GM12865 (cell line): ENCODE data around the gene KRTAP4-5.
"Not testable (repeated sequence)": the region's sequence is repeated elsewhere in the genome, so short reads cannot be mapped to it uniquely, and the experiment has no call there.

ENCODE experiments used
- DNase-seq: peaks from one replicate; pipeline ENCODE4 v3.0.0; 2010; ENCODE audit warnings: low read depth
- H3K4me3 ChIP-seq: 2 replicates; pipeline ENCODE4 v1.5.1; 2011; ENCODE audit warnings: mild to moderate bottlenecking, low read depth, low read length, control low read depth
- TF ChIP-seq, protein P1 (sequence below): IDR thresholded peaks from 2 replicates; pipeline ENCODE4 v1.5.1; 2011; ENCODE audit warnings: low read length, control low read depth, low read depth, inconsistent platforms; ENCODE audit not compliant: insufficient read depth; ENCODE audit errors: missing control alignments

KRTAP4-5 gene

DNA sequence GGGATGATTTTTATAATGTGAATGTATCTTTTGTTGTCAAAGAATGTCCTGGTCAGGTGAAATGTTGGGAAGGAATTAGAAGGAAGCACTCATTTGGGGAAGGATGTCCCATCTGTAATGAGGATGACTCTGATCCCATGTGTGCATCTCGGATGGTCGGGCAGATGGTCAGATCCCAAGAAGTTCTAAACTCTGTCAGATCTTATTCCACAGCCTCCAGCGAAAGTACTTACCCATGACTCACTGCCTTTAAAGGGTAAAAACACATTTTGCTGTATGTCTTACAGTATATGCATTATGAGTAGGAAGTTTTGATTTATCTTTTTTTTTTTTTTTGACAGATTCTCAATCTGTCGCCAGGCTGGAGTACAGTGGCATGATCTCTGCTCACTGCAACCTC is 30.9 kb downstream of the KRTAP4-5 start:
- DNase-seq: no peak
- TF ChIP-seq, protein P1, sequence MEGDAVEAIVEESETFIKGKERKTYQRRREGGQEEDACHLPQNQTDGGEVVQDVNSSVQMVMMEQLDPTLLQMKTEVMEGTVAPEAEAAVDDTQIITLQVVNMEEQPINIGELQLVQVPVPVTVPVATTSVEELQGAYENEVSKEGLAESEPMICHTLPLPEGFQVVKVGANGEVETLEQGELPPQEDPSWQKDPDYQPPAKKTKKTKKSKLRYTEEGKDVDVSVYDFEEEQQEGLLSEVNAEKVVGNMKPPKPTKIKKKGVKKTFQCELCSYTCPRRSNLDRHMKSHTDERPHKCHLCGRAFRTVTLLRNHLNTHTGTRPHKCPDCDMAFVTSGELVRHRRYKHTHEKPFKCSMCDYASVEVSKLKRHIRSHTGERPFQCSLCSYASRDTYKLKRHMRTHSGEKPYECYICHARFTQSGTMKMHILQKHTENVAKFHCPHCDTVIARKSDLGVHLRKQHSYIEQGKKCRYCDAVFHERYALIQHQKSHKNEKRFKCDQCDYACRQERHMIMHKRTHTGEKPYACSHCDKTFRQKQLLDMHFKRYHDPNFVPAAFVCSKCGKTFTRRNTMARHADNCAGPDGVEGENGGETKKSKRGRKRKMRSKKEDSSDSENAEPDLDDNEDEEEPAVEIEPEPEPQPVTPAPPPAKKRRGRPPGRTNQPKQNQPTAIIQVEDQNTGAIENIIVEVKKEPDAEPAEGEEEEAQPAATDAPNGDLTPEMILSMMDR: no peak
- no peak overlapping the region for H3K4me3 ChIP-seq

DNA sequence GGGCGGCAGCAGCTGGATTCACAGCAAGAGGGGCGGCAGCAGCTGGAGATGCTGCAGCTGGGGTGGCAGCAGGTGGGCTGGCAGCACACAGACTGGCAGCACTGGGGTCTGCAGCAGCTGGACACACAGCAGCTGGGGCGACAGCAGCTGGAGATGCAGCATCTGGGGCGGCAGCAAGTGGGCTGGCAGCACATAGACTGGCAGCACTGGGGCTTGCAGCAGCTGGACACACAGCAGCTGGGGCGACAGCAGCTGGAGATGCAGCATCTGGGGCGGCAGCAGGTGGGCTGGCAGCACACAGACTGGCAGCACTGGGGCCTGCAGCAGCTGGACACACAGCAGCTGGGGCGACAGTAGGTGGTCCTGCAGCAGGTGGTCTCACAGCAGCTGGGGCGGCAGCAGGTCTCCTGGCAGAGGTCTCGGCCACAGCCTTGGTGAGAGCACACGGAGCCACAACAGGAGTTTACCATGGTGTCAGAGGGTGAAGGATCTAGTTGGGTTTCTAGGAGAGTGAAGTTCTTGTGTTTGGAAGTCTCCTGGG is 31.7 kb downstream of the KRTAP4-5 start, which contains the start of gene KRTAP4-11:
Gene KRTAP4-11, minus strand, starts transcription at position 528 of the 541 bp plus-strand sequence. Its CDS starts 58 bp downstream, at position 470.
- not testable (repeated sequence) for DNase-seq, H3K4me3 ChIP-seq

GRCh38 chr17:41116297-41116696 is 33.3 kb downstream of the KRTAP4-5 start:
- no peak for DNase-seq
- no peak overlapping the region for H3K4me3 ChIP-seq
- TF ChIP-seq, protein P1: no peak

DNA sequence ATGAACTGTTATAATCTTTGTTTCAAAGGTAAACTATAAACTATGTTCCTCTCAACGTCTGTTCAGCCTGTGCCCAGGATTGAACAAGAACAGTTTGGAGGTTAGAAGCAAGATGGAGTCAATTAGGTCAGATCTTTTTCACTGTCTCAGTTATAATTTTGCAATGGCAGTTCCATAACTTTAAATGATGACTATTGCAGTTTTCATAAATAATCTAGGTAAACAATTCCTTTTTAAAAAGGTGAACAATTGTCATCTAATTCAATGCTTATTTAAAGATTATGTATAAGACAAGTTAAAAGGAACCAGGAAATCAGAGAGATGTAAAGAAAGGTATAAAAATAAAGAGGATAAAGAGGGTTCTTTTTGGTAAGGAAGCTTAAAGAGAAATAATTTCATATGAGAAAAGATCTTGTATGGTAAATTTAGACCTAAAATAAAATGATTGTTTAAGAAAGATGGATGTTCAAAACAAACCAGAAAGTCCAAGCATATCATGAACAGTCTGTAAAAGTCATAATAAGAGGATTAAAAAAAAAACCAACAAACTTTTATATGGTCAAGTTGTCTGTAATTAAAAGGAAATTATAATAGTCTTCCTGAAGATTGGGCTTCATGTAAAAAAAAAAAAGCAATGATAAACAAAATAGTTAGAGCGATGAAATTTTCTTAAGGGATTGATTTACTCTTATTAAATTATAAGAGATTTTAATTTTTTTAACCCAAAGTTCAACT is 38.3 kb downstream of the KRTAP4-5 start:
- no peak for DNase-seq
- TF ChIP-seq, protein P1: no peak
- H3K4me3 ChIP-seq: no peak overlapping the region

DNA sequence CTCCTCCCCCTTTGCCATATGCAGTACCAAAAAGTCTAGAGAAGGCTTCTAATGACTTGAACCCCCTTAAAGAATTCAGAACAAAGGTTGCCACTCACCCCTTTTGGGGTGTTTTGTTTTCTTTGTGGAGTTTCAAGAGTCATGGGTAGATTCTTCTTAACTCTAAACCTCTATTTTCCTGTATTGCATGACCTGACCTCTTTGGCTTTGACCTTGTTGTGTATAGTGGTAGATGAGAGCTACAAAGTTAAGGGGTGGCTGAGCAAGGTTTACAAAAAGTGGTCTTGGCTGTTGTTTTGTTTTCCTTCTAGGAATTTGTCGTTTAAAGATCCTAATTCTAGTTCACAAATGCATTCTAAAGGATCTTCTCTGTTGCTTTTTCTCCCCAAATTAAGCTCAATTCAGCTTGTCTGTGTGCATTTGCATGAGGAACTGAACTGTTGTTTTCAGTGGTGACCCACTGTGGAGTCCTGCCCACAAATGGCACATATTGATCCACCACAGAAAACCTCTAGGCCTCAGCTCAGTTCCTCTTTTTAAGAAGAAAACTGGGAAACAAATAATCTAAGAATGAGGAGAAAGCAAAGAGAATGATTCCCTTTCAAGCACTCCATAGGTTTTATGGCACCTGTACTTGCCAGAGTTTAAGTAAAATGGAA is 40.8 kb downstream of the KRTAP4-5 start:
- H3K4me3 ChIP-seq: not testable (repeated sequence)

DNA sequence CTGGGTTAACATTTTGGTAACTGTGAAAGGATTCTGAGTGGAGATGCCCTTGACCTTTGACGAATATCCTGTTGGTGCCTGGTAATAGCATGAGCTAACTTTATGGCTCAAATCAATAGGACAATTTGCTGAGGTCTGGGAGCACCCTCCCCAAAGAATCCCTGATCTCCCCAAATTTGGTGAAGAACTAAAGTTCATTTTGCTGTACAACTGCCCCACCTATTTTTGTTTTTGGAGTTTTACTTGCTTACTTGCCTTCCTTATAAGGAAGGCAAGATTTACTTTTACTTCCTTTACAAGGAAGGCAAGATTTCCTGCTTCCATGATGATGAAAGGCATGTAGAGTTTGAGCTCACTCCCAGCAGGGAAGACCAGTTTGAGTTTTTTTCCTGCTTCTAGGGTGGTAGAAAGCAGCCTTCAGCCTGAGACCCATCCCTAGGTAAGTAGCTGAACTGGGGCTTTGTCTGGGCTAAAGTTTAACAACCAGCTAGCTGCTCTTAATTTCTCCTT is 41.6 kb downstream of the KRTAP4-5 start:
- DNase-seq: no peak
- TF ChIP-seq, protein P1: no peak
- no peak overlapping the region for H3K4me3 ChIP-seq

More for the DNA sequence above, 40.8 kb downstream of the KRTAP4-5 start:
- DNase-seq: not testable (repeated sequence)

- DNase-seq, H3K4me3 ChIP-seq: not testable (repeated sequence)
Measured at GRCh38 chr17:41105347-41105746, 44.3 kb downstream of the KRTAP4-5 start, which contains the start of gene KRTAP4-9. Gene KRTAP4-9, plus strand, starts transcription at chr17:41105389. Its CDS starts 0 bp downstream, at chr17:41105389.

GRCh38 chr17:41104386-41105038 is 45.1 kb downstream of the KRTAP4-5 start:
- not testable (repeated sequence) for DNase-seq, H3K4me3 ChIP-seq
